ENCODE measurements around the gene CNPY4.

Gene CNPY4

GRCh38 chr7:100147278-100147677 is 27.8 kb downstream of the CNPY4 start:
- no peak for TF ChIP-seq CTCF (IDR thresholded peaks at IDR 0.05; ENCODE audit: control insufficient read depth, insufficient read depth, low read depth, low read length, missing control alignments)
- no peak for DNase-seq (ENCODE audit: low read depth)

GRCh38 chr7:100148225-100148558 is 28.8 kb downstream of the CNPY4 start:
- H3K4me3 ChIP-seq (ENCODE audit: control insufficient read depth, low read depth, low read length): peak overlapping the region; percentile 88
- no peak for DNase-seq (ENCODE audit: low read depth)
- no peak for TF ChIP-seq CTCF (IDR thresholded peaks at IDR 0.05; ENCODE audit: control insufficient read depth, insufficient read depth, low read depth, low read length, missing control alignments)

More at GRCh38 chr7:100147278-100147677, 27.8 kb downstream of the CNPY4 start:
- no peak overlapping the region for H3K4me3 ChIP-seq (ENCODE audit: control insufficient read depth, low read depth, low read length)

- TF ChIP-seq CTCF (IDR thresholded peaks at IDR 0.05; ENCODE audit: control insufficient read depth, insufficient read depth, low read depth, low read length, missing control alignments): no peak
- peak; percentile 95 for DNase-seq (ENCODE audit: low read depth)
- H3K4me3 ChIP-seq (ENCODE audit: control insufficient read depth, low read depth, low read length): peak within 1 kb of the TSS; percentile 88
Observed at GRCh38 chr7:100148559-100149328, 29.3 kb downstream of the CNPY4 start, which contains the start of gene LAMTOR4. Gene LAMTOR4 (plus strand): TSS chr7:100148918. CDS start chr7:100148973, 55 bp downstream.

- TF ChIP-seq CTCF (IDR thresholded peaks at IDR 0.05; ENCODE audit: control insufficient read depth, insufficient read depth, low read depth, low read length, missing control alignments): no peak
- H3K4me3 ChIP-seq (ENCODE audit: control insufficient read depth, low read depth, low read length): no peak overlapping the region
- no peak for DNase-seq (ENCODE audit: low read depth)
Observed at GRCh38 chr7:100152404-100152803, 33.0 kb downstream of the CNPY4 start.

- no peak overlapping the region for H3K4me3 ChIP-seq (ENCODE audit: control insufficient read depth, low read depth, low read length)
- TF ChIP-seq CTCF (IDR thresholded peaks at IDR 0.05; ENCODE audit: control insufficient read depth, insufficient read depth, low read depth, low read length, missing control alignments): no peak
- no peak for DNase-seq (ENCODE audit: low read depth)
Observed at GRCh38 chr7:100152937-100153666, 33.7 kb downstream of the CNPY4 start.

- no peak for DNase-seq (ENCODE audit: low read depth)
- H3K4me3 ChIP-seq (ENCODE audit: control insufficient read depth, low read depth, low read length): no peak overlapping the region
- TF ChIP-seq CTCF (IDR thresholded peaks at IDR 0.05; ENCODE audit: control insufficient read depth, insufficient read depth, low read depth, low read length, missing control alignments): no peak
Observed at GRCh38 chr7:100153708-100154535, 34.5 kb downstream of the CNPY4 start.

All from AG09309 (cell line).